HL-60 (cell line): Measurements from ENCODE around the gene FCRLB.
"Not testable (repeated sequence)": the region's sequence is repeated elsewhere in the genome, so short reads cannot be mapped to it uniquely, and the experiment has no call there.

Experiments
- DNase-seq, 2 experiments: peaks; one replicate each; pipeline ENCODE4 v3.0.0-alpha.2; 2010 to 2020; ENCODE audit warnings: low read depth in 1 of 2, low spot score in 1 of 2
- H3K27ac ChIP-seq: fragments of 250-450 bp; sonication (Bioruptor Pico); replicated peaks from 2 replicates; pipeline ENCODE4 v1.5.1; 2020; ENCODE audit warnings: mild to moderate bottlenecking, moderate library complexity
- H3K27me3 ChIP-seq: fragments of 250-450 bp; sonication (Bioruptor Pico); 2 replicates; pipeline ENCODE4 v1.5.1; 2021; ENCODE audit warnings: mild to moderate bottlenecking, moderate library complexity; ENCODE audit not compliant: insufficient read depth, poor library complexity, severe bottlenecking
- H3K4me3 ChIP-seq: replicated peaks from 2 replicates; pipeline ENCODE4 v1.5.1; 2011; ENCODE audit warnings: mild to moderate bottlenecking, control low read depth, low read length; ENCODE audit not compliant: insufficient read depth
- CTCF ChIP-seq: IDR thresholded peaks from one replicate; pipeline ENCODE4 v1.5.1; 2011; ENCODE audit warnings: low read length, control low read depth, inconsistent platforms; ENCODE audit not compliant: insufficient read depth
- GABPA ChIP-seq: IDR thresholded peaks from 2 replicates; pipeline ENCODE4 v1.6.1; 2012; ENCODE audit warnings: low read depth
- POLR2AphosphoS5 ChIP-seq: IDR thresholded peaks from 2 replicates; pipeline ENCODE4 v1.6.1; 2012; ENCODE audit warnings: low read depth
- SPI1 ChIP-seq: IDR thresholded peaks from 2 replicates; pipeline ENCODE4 v1.6.1; 2012; ENCODE audit warnings: low read depth, mild to moderate bottlenecking, borderline replicate concordance
- TF ChIP-seq, protein P1 (sequence below): IDR thresholded peaks from 2 replicates; pipeline ENCODE4 v1.6.1; 2012; ENCODE audit warnings: low read depth; ENCODE audit not compliant: insufficient replicate concordance

The FCRLB gene

DNA sequence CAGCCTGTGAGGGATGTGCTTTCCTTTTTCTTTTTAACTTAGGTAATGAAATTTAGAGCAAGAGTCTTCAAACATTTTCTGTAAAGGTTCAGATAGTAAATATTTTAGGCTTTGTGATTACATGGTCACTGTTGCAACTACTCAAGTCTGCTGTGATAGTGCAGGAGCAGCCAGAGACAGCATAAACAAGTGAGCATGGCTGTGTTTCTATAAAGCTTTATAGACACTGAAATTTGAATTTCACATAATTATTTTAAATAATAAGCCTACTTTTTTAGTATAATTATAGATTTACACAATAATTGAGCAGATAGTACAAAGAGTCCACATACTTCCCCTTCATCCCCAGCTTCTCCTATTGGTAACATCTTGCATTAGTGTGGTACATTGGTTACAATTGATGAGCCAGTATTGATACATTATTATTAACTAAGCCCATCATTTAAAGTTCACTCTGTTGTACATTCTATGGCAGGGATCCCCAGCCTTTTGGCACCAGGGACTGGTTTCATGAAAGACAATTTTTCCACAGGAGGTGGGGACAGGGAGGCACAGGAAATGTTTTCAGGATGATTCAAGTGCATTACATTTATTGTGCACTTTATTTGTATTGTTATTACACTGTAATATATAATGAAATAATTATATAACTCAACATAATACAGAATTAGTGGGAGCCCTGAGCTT is 47.8 kb downstream of the FCRLB start:
- Histone ChIP-seq H3K4me3 (no peak overlapping the region), H3K27me3 (no peaks in the 10 kb centered on the region), H3K27ac (no peak overlapping the region)
- TF ChIP-seq POLR2AphosphoS5 (no peak), SPI1 (no peak), GABPA (no peak), CTCF (no peak)
- TF ChIP-seq, protein P1, sequence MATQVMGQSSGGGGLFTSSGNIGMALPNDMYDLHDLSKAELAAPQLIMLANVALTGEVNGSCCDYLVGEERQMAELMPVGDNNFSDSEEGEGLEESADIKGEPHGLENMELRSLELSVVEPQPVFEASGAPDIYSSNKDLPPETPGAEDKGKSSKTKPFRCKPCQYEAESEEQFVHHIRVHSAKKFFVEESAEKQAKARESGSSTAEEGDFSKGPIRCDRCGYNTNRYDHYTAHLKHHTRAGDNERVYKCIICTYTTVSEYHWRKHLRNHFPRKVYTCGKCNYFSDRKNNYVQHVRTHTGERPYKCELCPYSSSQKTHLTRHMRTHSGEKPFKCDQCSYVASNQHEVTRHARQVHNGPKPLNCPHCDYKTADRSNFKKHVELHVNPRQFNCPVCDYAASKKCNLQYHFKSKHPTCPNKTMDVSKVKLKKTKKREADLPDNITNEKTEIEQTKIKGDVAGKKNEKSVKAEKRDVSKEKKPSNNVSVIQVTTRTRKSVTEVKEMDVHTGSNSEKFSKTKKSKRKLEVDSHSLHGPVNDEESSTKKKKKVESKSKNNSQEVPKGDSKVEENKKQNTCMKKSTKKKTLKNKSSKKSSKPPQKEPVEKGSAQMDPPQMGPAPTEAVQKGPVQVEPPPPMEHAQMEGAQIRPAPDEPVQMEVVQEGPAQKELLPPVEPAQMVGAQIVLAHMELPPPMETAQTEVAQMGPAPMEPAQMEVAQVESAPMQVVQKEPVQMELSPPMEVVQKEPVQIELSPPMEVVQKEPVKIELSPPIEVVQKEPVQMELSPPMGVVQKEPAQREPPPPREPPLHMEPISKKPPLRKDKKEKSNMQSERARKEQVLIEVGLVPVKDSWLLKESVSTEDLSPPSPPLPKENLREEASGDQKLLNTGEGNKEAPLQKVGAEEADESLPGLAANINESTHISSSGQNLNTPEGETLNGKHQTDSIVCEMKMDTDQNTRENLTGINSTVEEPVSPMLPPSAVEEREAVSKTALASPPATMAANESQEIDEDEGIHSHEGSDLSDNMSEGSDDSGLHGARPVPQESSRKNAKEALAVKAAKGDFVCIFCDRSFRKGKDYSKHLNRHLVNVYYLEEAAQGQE = no peak
- DNase-seq = no peak

- not testable (repeated sequence) for DNase-seq, H3K27me3 ChIP-seq, H3K4me3 ChIP-seq, H3K27ac ChIP-seq
These were observed 48.3 kb downstream of the FCRLB start for GRCh38 chr1:161769673-161770045.

DNA sequence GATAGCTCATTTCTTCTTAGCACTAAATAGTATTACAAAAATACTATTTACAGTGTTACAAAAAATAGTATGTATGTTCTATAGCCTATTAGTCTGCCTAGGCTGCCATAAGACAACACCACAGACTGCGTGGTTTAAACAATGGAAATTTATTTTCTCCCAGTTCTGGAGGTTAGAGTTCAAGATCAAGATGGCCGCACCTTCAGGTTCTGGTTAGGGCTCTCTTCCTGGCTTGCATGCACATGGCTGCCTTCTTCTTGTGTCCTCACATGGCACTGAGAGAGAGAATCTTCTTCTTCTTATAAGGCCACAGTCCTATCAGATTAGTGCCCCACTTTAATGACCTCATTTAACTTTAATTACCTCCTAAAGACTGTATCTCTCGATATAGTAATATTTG is 48.9 kb downstream of the FCRLB start:
- Histone ChIP-seq H3K27ac (no peak overlapping the region), H3K27me3 (no peaks in the 10 kb centered on the region), H3K4me3 (no peak overlapping the region)
- TF ChIP-seq POLR2AphosphoS5 = no peak
- no peak for TF ChIP-seq GABPA
- no peak for TF ChIP-seq CTCF
- TF ChIP-seq, protein P1 = no peak
- no peak for TF ChIP-seq SPI1
- DNase-seq = no peak

- DNase-seq = no peak
- Histone ChIP-seq H3K27ac (no peak overlapping the region), H3K4me3 (no peak overlapping the region), H3K27me3 (no peaks in the 10 kb centered on the region)
- TF ChIP-seq CTCF (no peak), POLR2AphosphoS5 (no peak), GABPA (no peak), SPI1 (no peak)
- TF ChIP-seq, protein P1 = no peak
These were observed 49.8 kb downstream of the FCRLB start for GRCh38 chr1:161771161-161771560.
